Urothelium cell line (cell line): ENCODE data around the gene HERC5.
"Not testable (repeated sequence)": the region's sequence is repeated elsewhere in the genome, so short reads cannot be mapped to it uniquely, and the experiment has no call there.

Experiments used
- DNase-seq: peaks from one replicate; pipeline ENCODE4 v3.0.0; 2011; ENCODE audit warnings: low spot score, mixed read lengths
- FAIRE-seq: peaks from 2 replicates; lab custom pipeline; 2011; peaks lifted over from hg19 to GRCh38; lab: Jason Lieb, UNC

Gene HERC5

DNA sequence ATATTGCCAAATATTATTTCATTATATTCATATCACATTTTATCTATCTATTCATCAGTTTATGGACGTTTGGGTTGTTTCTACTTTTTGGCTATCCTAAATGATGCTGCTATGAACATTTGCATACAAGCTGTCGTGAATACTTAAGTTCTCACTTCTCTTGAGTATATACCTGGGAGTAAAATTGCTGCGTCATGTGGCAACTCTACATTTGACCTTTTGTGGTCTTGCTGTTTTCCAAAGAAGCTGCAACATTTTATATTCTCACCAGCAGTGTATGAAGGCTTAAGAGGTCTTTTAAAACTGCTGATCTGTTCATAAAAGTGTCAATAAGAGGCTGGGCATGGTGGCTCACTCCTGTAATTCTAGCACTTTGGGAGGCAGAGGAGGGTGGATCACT lies 60.9 kb downstream of the HERC5 start:
- no peak for FAIRE-seq
- DNase-seq: no peak

DNA sequence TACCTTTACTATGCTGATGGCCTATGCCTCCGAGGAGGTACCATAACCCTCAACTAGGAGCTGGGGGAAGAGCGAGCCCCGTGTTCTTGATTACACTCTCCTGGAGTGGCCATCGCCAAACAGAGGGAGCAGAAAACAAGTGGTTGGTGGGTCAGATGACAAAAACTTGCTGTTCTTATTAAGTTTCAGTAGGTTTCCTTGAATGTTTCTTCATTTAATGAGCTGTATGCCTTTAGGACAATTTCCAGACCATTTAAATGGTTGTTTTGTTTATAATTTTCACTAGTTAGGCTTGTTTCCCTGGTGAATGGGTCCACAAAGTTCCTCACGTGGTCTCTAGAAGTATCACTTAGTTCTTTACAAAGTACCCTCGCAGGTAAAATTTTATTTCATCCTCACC lies 62.0 kb downstream of the HERC5 start:
- no peak for DNase-seq
- no peak for FAIRE-seq

DNA sequence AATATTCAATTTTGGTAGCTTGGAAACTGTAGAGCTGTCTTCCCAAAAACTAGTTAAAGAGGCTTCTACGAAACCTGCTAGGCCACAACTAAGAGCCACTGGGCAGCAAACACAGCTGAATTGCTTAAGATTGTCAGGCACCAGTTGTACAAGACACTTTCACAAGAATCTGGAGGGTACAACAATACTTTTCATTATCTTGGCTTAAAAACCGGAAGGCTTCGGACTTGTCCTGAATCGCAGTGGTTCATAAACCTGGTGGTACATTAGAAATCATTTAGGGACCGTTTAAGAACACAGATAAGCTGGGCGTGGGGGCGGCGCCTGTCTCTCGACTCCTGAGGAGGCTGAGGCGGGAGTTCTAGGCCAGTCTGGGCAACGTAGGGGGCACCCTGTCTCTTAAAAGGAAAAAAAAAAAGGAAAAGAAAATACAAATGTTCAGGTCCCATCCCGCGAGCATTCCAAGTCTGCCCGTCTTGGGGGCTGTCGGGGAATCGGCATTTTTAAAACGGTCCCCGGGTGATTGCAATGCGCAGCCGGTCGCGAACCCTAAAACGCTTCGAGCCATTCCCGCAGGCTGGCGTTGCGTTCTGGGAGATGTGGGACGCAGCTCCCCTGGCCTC lies 65.9 kb downstream of the HERC5 start:
- FAIRE-seq: no peak

DNA sequence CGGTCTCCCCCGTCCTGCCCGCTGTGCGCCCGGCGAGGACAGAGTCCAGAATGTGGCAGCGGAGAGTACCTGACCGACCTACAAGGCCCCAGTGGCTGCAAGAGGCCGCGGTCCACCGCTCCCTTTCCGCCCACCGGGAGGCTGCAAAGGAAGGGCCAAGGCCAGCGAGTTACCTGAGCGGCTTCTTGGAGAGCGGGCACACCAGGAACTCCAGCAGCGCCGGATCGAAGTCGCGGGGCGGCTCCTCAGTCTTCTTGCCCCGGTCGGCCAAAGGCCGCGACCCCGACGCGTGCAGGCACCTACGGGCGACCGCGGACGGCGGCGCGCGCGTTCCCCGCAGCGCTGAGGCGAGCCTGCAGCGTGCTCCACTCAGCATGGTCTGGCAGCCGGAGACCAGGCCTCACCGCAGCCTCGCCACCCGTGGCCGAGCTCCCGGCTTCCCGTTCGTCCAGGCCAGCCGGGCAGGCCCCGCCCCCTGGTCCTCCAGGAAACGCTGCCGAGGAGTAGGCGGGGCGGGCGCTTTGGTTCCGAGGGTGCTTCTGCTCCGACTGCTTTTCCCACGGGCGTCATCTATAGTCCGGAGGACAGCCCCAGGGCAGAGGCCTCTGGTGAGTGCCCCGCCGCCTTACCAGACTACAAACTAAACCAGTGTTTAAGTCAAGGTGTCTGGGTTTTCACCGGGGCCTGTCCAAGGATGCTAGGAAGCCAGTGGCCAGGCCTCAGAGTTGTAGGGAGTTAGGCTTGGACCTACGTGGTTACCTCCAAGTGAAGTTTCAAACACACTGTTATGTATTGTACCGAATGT lies 66.6 kb downstream of the HERC5 start, which contains the start of gene PYURF:
TSS of gene PYURF (minus strand) at position 452 of the 805 bp plus-strand sequence. CDS start at position 376, 76 bp downstream.
- peak; percentile 95 for DNase-seq
- FAIRE-seq: no peak

More for the DNA sequence above, 65.9 kb downstream of the HERC5 start:
- DNase-seq: peak; percentile 22

DNA sequence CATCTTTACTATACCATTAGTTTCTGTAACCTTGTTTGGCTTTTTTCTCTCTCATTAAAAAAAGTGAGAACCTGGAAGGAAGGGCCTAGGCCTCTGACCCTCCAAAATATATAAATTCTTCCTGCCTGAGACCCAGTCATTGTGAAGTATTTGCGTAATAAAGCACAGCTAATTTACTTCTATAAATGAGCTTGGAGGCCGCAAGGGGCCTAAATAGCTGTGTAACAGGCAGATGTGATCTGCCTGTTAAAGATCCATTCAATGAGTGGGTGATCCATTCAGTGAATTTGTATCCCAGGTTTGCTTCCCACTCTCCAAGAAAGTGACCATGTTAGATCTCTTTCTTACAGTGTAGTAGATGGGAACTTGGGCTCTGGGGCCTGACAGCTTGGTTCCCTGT lies 67.3 kb downstream of the HERC5 start:
- FAIRE-seq (no peak), DNase-seq (no peak)

DNA sequence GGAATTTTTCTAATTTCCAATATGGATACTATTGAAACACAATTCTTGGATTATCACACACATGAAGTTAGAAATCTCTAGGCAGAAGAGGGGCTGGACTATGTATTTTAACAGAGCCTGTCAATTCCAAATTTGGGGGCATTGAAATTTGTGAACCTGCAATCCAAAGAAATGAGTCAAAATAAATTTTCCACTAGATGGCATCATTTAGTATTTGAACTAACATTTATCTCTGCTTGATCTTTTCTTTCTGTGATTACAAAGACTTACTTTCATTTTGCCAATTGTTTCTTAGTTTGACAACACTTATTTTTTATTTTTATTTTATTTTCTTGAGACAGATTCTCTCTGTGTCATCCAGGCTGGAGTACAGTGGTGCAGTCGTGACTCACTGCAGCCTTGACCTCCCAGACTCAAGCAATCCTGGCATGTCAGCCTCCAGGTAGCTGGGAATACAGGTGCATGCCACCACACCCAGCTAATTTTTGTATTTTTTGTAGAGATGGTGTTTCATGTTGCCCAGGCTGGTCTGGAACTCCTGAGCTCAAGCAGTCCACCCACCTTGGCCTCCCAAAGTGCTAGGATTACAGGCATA lies 69.4 kb downstream of the HERC5 start:
- no peak for FAIRE-seq
- DNase-seq: no peak

DNA sequence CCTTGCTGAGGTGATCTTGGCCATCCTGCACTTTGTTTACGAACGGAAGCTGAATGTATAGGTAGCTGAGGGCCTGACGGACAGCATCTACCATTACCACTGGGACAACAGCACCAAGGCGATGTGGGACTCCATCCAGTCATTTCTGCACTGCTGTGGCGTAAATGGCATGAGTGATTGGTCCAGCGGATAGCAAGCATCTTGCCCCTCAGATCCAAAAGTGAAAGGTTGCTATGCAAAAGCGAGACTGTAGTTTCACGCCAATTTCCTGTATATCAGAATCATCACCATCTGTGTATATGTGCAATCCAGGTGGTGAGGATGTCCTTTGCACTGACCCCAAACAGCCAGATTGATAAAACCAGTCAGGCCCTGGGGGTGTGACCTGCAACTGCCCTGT lies 70.9 kb downstream of the HERC5 start:
- FAIRE-seq (no peak), DNase-seq (no peak)

DNA sequence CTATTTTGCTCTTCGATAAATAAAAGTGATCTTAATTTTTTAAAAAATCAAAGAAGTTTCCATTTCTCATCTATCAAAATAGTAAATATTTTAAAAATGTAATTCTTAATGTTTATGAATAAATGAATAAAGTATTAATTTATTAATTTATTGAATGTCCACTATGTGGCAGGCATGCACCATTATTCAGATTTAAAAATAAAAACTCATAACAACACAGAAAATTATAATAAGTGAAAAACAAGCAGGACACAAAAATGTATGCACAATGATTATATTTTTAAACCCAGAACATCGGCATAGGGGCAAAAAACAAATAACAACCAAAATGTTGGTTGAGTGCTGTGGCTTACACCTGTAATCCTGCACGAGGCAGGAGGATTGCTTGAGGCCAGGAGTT lies 71.9 kb downstream of the HERC5 start:
- no peak for DNase-seq
- FAIRE-seq: no peak

DNA sequence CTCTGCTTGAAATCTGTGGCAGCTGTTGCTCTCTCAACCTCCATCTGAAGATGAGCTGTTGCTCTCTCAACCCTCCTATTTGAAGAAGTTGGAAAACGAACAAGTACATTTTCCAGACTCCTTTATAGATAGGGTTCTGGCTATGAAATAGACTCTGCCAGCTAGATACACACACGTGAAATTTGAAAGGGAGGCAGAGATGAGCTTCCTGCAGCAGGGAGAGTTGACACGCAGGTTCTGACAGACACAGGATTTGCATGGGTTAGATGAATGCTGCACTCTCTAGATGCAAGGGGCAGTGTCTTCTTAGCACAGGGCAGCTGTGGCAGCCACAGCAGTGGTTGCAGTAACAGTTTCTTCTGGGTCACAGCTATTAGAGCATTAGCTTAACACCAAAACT lies 74.6 kb downstream of the HERC5 start:
- DNase-seq (no peak), FAIRE-seq (no peak)

DNA sequence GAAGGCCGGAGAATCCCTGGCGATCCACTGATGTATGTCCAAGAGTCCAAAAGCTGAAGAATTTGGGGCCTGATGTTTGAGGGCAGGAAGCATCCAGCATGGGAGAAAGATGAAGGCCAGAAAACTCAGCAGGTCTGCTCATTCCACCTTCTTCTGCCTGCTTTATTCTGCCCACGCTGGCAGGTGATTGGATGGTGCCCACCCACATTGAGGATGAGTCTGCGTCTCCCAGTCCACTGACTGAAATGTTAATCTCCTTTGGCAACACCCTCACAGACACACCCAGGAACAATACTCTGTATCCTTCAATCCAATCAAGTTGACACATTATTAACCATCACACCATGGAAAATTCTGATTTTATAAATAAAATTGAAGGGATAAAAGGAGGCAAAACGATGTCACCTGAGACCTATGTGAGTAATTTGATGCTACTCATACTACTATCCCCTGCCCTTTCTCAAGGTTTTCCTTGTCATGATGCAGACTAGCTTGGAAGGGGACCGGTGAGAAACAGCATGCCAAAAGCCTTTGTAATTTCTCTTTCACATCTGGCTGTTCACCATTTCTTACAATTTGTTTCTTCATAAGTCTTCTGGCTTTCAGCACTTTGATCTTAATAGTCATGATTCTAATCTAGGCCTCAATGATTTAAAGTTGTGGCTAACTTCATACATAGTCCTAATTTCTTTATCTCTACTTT lies 76.3 kb downstream of the HERC5 start:
- FAIRE-seq: no peak
- no peak for DNase-seq

DNA sequence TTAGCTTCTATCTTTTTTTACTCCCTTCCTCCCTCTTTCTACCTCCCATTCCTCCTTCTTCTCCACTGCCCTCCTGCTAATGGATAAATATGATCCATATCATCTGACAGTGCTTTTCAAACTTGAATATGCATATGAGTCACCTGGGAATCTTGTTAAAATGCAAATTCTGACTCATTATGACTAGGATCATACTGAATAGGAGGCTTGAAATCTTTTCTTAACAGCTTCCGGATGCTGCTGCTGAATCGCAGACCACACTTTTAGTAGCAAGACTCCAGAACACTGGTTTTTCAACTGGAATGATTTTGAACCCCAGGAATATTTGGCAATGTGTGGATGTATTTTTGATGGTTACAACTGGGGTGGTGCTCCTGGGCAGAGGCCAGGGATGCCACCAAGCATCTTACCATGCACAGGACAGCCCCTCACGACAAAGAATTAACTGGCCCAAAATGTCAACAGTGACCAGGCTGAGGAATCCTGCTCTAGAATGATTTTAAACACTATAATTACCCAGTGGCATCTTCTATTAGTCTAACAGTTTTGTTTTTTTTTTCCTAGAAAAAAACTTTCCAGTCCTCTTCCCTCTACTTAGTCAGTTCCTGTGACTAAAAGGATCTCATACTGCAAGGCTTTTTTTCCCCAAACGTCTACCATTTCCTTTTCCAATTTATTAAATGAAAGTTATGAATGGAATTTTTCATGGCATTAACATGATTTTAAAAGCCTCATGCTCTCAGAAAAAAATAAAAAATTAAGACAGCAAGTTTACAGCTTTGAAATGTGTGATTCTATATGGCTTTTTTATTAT lies 77.2 kb downstream of the HERC5 start:
- no peak for FAIRE-seq
- no peak for DNase-seq

DNA sequence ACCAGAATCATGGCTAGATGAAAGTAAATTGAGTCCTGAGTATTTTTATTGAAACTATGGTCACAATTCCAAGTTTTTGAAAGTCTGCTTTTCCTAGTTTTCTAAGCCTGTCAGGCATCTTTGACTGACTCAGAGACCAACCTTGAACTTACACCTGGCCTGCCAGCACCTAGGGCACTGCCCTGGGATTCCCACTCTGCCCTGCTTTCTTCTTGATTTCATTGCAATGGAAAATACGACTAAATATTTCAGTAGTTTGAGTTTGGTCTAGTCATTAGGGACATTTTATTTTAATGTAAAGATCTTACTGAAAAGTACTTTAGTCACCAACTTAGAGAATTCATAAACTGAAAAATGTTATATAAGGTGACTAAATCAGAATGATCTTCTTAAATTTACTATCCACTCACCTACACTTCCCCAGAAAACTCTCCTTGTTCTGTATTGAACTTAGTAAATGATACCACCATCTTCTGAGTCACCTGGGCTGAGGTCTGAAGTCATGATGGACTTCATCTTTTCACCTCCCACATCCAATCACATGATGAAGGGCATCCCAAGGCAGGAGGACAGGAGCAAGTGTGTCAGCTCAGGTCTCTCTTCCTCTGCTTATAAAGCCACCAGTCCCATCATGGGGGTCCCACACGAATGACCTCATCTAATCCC lies 78.3 kb downstream of the HERC5 start:
- no peak for DNase-seq

DNA sequence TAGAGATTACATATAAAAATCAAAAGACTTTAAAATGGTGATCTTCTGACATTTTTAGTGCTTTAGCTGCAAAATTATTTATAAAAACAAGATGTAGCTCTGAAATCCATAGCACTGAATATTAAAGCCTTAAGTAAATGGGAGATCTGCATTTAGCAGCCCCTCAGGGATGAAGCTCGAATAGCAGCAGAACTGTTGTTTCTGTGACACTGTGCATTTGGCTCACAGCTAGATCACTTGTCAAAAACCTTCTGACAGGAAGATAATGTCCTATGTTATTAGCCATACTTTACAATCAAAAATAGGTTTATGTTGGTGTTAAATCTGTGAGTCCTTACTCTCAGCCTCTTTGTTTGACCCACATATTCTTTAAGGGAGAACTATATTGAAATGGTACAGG lies 80.8 kb downstream of the HERC5 start:
- DNase-seq (no peak), FAIRE-seq (no peak)

More for the DNA sequence above, 78.3 kb downstream of the HERC5 start:
- FAIRE-seq: no peak

DNA sequence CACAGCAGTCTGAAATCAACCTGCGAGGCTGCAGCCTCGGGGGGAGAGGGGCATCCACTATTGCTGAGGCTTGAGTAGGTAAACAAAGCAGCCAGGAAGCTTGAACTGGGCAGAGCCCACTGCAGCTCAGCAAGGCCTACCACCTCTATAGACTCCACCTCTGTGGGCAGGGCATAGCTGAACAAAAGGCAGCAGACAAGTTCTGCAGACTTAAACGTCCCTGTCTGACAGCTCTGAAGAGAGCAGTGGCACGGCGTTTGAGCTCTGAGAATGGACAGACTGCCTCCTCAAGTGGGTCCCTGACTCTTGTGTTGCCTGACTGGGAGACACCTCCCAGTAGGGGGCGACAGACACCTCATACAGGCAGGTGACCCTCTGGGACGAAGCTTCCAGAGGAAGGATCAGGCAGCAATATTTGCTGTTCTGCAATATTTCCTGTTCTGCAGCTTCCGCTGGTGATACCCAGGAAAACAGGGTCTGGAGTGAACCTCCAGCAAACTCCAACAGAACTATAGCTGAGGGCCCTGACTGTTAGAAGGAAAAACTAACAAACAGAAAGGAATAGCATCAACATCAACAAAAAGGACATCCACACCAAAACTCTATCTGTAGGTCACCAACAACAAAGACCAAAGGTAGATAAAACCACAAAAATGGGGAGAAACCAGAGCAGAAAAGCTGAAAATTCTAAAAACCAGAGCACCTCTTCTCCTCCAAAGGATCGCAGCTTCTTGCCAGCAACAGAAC lies 82.6 kb downstream of the HERC5 start:
- FAIRE-seq, DNase-seq: not testable (repeated sequence)

DNA sequence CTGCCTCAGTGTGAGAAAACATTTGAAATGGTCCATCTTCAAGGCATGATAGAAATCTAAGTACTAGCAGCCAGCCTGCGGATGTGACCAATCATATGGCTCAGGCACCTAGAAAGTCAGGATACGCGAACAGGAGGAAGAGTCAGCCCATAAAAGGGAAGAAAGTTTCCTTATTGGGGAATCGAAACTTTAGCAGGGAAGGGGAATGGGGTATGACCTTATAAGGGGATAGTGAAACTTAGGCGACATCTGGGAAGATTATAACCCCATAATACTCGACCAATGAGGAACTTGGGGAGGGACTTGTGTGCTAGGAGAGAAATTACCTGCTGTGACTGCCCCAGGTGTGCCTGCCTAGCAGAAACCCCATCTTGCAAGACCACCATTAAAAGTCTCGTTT lies 92.9 kb downstream of the HERC5 start:
- DNase-seq (no peak), FAIRE-seq (no peak)
